Cardiac muscle cell (in vitro differentiated cells and primary cell): ENCODE results near the gene LAMC1. TPM values are rescaled to one million over a fixed set of nuclear protein-coding genes. Genes with fewer than 3 reads are reported as not detected.

ENCODE experiments used
- DNase-seq, 2 donors: peaks; one replicate each; pipeline versions ENCODE4 v3.0.0 to v3.0.0-alpha.2; 2010 to 2017; ENCODE audit warnings: low read depth in 1 of 2, low spot score in 1 of 2
- H3K27ac ChIP-seq: fragments of 200-600 bp; sonication (generic); 2 replicates; pipeline ENCODE4 v1.5.1; 2016
- H3K27me3 ChIP-seq: fragments of 200-600 bp; sonication (generic); 2 replicates; pipeline ENCODE4 v1.6.0; 2016; ENCODE audit warnings: control low read depth
- H3K36me3 ChIP-seq: fragments of 200-600 bp; sonication (generic); 2 replicates; pipeline ENCODE4 v1.5.1; 2016; ENCODE audit warnings: control low read depth
- H3K4me1 ChIP-seq: fragments of 200-600 bp; sonication (generic); 2 replicates; pipeline ENCODE4 v1.8.1; 2017; ENCODE audit warnings: low read depth, mild to moderate bottlenecking, mixed run types
- H3K4me3 ChIP-seq: fragments of 200-600 bp; sonication (generic); 2 replicates; pipeline ENCODE4 v1.5.1; 2016; ENCODE audit warnings: mild to moderate bottlenecking
- H3K9me3 ChIP-seq: fragments of 200-600 bp; sonication (generic); 2 replicates; pipeline ENCODE4 v1.5.1; 2017; ENCODE audit warnings: low read depth, mild to moderate bottlenecking, control low read depth
- polyA plus RNA-seq: library from polyadenylated mRNA; unstranded; fragments of >200 nt; fragmentation: Nextera tagmentation; extraction: Ambion mirVana; gene quantifications from 2 replicates; pipeline ENCODE4 v1.2.1, GENCODE V29; 2016
- total RNA-seq: library from RNA; depleted of rRNA; stranded (reverse); fragments of >200 nt; gene quantifications from 2 replicates; pipeline ENCODE4 v1.2.3, GENCODE V29; 2016
- TF ChIP-seq, protein P1 (sequence below): IDR thresholded peaks from 2 replicates; pipeline ENCODE4 v1.5.1; 2012; ENCODE audit warnings: low read depth, mild to moderate bottlenecking, low read length

Gene LAMC1
- total and polyA plus RNA-seq, 2 experiments from 2014 or later = 66.4 to 329 TPM

DNA sequence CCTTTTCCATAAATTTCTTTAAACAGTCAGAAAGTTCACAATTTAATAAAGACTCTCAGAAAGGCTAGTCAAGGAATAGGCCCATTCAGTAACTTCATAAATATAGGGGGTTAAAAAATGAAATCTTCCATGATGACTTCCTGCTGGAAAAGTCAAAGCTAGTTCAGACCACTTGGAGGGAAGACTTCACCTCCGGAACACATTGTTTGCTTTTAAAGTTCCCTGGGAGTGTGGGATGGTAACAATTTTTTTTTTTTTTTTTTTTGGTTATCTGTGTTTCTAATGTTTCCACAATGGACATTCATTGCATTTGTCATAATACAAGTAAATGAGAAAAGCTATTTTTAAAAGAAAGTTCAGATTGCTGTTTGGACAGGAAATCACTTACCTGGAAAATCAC is 144.5 kb downstream of the LAMC1 start:
- Histone ChIP-seq H3K9me3 (no peaks in the 10 kb centered on the region), H3K4me1 (no peaks in the 10 kb centered on the region), H3K4me3 (no peak overlapping the region), H3K27me3 (no peaks in the 10 kb centered on the region), H3K27ac (no peak overlapping the region), H3K36me3 (no peaks in the 10 kb centered on the region)
- no peak for DNase-seq
- TF ChIP-seq, protein P1, sequence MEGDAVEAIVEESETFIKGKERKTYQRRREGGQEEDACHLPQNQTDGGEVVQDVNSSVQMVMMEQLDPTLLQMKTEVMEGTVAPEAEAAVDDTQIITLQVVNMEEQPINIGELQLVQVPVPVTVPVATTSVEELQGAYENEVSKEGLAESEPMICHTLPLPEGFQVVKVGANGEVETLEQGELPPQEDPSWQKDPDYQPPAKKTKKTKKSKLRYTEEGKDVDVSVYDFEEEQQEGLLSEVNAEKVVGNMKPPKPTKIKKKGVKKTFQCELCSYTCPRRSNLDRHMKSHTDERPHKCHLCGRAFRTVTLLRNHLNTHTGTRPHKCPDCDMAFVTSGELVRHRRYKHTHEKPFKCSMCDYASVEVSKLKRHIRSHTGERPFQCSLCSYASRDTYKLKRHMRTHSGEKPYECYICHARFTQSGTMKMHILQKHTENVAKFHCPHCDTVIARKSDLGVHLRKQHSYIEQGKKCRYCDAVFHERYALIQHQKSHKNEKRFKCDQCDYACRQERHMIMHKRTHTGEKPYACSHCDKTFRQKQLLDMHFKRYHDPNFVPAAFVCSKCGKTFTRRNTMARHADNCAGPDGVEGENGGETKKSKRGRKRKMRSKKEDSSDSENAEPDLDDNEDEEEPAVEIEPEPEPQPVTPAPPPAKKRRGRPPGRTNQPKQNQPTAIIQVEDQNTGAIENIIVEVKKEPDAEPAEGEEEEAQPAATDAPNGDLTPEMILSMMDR = no peak

- TF ChIP-seq, protein P1 = no peak
- DNase-seq = no peak
- Histone ChIP-seq H3K36me3 (no peaks in the 10 kb centered on the region), H3K27me3 (no peaks in the 10 kb centered on the region), H3K27ac (no peak overlapping the region), H3K9me3 (no peaks in the 10 kb centered on the region), H3K4me3 (no peak overlapping the region), H3K4me1 (no peaks in the 10 kb centered on the region)
These were observed 145.1 kb downstream of the LAMC1 start for GRCh38 chr1:183168308-183168707.

- Histone ChIP-seq H3K4me1 (peaks cover 14% of the 10 kb centered on the region), H3K36me3 (no peaks in the 10 kb centered on the region), H3K27me3 (no peaks in the 10 kb centered on the region), H3K27ac (no peak overlapping the region), H3K4me3 (no peak overlapping the region), H3K9me3 (no peaks in the 10 kb centered on the region)
- TF ChIP-seq, protein P1 = no peak
- DNase-seq = no peak
These were observed 150.6 kb downstream of the LAMC1 start for GRCh38 chr1:183173828-183174227.

DNA sequence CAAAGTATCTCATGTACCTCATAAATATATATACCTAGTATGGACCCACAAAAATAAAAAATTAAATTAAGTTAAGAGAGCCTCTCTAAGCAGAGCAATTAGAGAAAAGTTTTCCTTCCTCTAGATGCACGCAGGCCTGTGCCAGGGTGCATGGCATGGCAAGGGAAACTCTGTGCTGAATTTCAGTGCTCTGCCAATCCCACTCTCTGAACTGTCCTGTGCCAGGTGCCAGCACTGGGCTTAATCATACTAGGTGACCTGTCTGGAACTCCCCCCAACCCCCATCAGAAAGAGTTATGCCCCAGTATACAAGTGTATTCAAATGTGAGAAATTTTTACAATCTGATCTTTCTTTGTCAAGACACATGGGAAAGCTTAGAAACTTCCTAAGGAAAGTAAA is 152.4 kb downstream of the LAMC1 start:
- no peak overlapping the region for H3K27ac ChIP-seq
- no peak overlapping the region for H3K4me3 ChIP-seq
- no peaks in the 10 kb centered on the region for H3K9me3 ChIP-seq
- TF ChIP-seq, protein P1 = no peak
- no peaks in the 10 kb centered on the region for H3K36me3 ChIP-seq
- no peaks in the 10 kb centered on the region for H3K27me3 ChIP-seq
- peaks cover 20% of the 10 kb centered on the region for H3K4me1 ChIP-seq
- no peak for DNase-seq

DNA sequence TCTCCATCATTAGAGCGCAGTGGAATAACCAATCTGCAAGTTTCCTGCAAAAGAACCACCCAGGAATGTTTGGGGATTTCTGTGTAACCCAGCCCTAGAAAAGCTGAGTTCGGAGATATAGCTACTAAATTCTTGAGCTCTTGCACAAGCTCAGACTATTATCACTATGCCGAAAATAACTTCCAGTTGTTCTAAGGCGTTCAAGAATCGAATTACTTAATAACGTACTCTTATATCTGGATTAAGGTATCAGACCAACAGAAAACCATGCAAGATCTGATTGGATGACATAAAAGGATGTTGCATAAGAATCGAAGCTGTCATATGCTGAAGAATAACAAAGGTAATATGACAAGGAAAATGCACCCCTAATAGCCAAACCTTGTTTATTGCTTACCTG is 155.3 kb downstream of the LAMC1 start:
- no peaks in the 10 kb centered on the region for H3K27me3 ChIP-seq
- TF ChIP-seq, protein P1 = no peak
- no peaks in the 10 kb centered on the region for H3K36me3 ChIP-seq
- DNase-seq = peak in 1 of 2 donors; percentile 66
- H3K27ac ChIP-seq = no peak overlapping the region
- no peak overlapping the region for H3K4me3 ChIP-seq
- no peaks in the 10 kb centered on the region for H3K9me3 ChIP-seq
- H3K4me1 ChIP-seq = peaks cover 21% of the 10 kb centered on the region

- H3K36me3 ChIP-seq = no peaks in the 10 kb centered on the region
- H3K4me3 ChIP-seq = no peak overlapping the region
- H3K27ac ChIP-seq = no peak overlapping the region
- H3K4me1 ChIP-seq = peaks cover 21% of the 10 kb centered on the region
- no peaks in the 10 kb centered on the region for H3K27me3 ChIP-seq
- H3K9me3 ChIP-seq = no peaks in the 10 kb centered on the region
- TF ChIP-seq, protein P1 = no peak
- no peak for DNase-seq
These were observed 155.8 kb downstream of the LAMC1 start for GRCh38 chr1:183179033-183179432.
